HepG2 (cell line): ENCODE data around the gene SOX4. TPM values are rescaled to one million over a fixed set of nuclear protein-coding genes. Genes with fewer than 3 reads are reported as not detected.

Source experiments
- AHDC1 ChIP-seq: sonication (generic); formaldehyde crosslinking; IDR thresholded peaks from 2 replicates; pipeline ENCODE4 v1.5.1; 2020; ENCODE audit warnings: mild to moderate bottlenecking, missing genetic modification reagents, borderline replicate concordance
- ARID2 ChIP-seq: sonication (generic); formaldehyde crosslinking; IDR thresholded peaks from 2 replicates; pipeline ENCODE4 v1.8.1; 2022; ENCODE audit warnings: mild to moderate bottlenecking, missing genetic modification reagents, borderline replicate concordance
- CHD2 ChIP-seq: IDR thresholded peaks from 2 replicates; pipeline ENCODE4 v1.6.1; 2011; ENCODE audit warnings: low read depth, low read length, improper control_type of control experiment
- HNRNPLL ChIP-seq: fragments of 200-400 bp; formaldehyde crosslinking; IDR thresholded peaks from 2 replicates; pipeline ENCODE4 v1.6.1; 2017; ENCODE audit warnings: mild to moderate bottlenecking, low read depth, low read length; ENCODE audit not compliant: poor library complexity, severe bottlenecking
- NR3C1 ChIP-seq: sonication (generic); formaldehyde crosslinking; IDR thresholded peaks from 2 replicates; pipeline ENCODE4 v1.4.0; 2020; ENCODE audit warnings: missing genetic modification reagents
- POGK ChIP-seq: sonication (generic); formaldehyde crosslinking; conservative IDR thresholded peaks from 2 replicates; pipeline ENCODE4 v1.8.0; 2022; ENCODE audit warnings: mild to moderate bottlenecking, moderate library complexity, missing genetic modification reagents
- REL ChIP-seq: sonication (generic); formaldehyde crosslinking; conservative IDR thresholded peaks from 2 replicates; pipeline ENCODE4 v1.8.0; 2022; ENCODE audit warnings: mild to moderate bottlenecking, missing genetic modification reagents, moderate library complexity
- SMARCC2 ChIP-seq: fragments of 450-650 bp; IDR thresholded peaks from 2 replicates; pipeline ENCODE4 v1.6.1; 2017; ENCODE audit warnings: antibody characterized with exemption, mild to moderate bottlenecking
- SRSF9 ChIP-seq: fragments of 200-400 bp; formaldehyde crosslinking; IDR thresholded peaks from 2 replicates; pipeline ENCODE4 v1.6.1; 2018; ENCODE audit warnings: borderline replicate concordance, mild to moderate bottlenecking, low read depth, low read length; ENCODE audit not compliant: insufficient read depth, poor library complexity, severe bottlenecking
- ZIK1 ChIP-seq: sonication (generic); formaldehyde crosslinking; IDR thresholded peaks from 2 replicates; pipeline ENCODE4 v1.5.0; 2020; ENCODE audit warnings: mild to moderate bottlenecking, low read depth, missing genetic modification reagents, borderline replicate concordance
- ZNF256 ChIP-seq: sonication (generic); formaldehyde crosslinking; conservative IDR thresholded peaks from 2 replicates; pipeline ENCODE4 v1.4.0; 2020; ENCODE audit warnings: missing genetic modification reagents
- ZNF530 ChIP-seq: sonication (generic); formaldehyde crosslinking; IDR thresholded peaks from 2 replicates; pipeline ENCODE4 v1.5.0; 2020; ENCODE audit warnings: low read depth, mild to moderate bottlenecking, missing genetic modification reagents
- ZNF576 ChIP-seq: sonication (generic); formaldehyde crosslinking; IDR thresholded peaks from 2 replicates; pipeline ENCODE4 v1.4.0; 2020; ENCODE audit warnings: mild to moderate bottlenecking, missing genetic modification reagents
- ZNF598 ChIP-seq: sonication (generic); formaldehyde crosslinking; IDR thresholded peaks from 2 replicates; pipeline ENCODE4 v1.5.1; 2020; ENCODE audit warnings: mild to moderate bottlenecking, missing genetic modification reagents, borderline replicate concordance
- ZNF615 ChIP-seq: sonication (generic); formaldehyde crosslinking; IDR thresholded peaks from 2 replicates; pipeline ENCODE4 v1.5.0; 2020; ENCODE audit warnings: mild to moderate bottlenecking, missing genetic modification reagents, borderline replicate concordance
- ZNF619 ChIP-seq: sonication (generic); formaldehyde crosslinking; IDR thresholded peaks from 2 replicates; pipeline ENCODE4 v1.4.0; 2020; ENCODE audit warnings: mild to moderate bottlenecking, missing genetic modification reagents
- ZNF691 ChIP-seq: sonication (generic); formaldehyde crosslinking; IDR thresholded peaks from 2 replicates; pipeline ENCODE4 v1.4.0; 2020; ENCODE audit warnings: missing genetic modification reagents, low read depth, mild to moderate bottlenecking, borderline replicate concordance
- ZNF761 ChIP-seq: sonication (generic); formaldehyde crosslinking; conservative IDR thresholded peaks from 2 replicates; pipeline ENCODE4 v1.4.0; 2020; ENCODE audit warnings: mild to moderate bottlenecking, missing genetic modification reagents
- ZNF772 ChIP-seq: sonication (generic); formaldehyde crosslinking; IDR thresholded peaks from 2 replicates; pipeline ENCODE4 v1.5.0; 2020; ENCODE audit warnings: mild to moderate bottlenecking, missing genetic modification reagents
- ZNF841 ChIP-seq: sonication (generic); formaldehyde crosslinking; IDR thresholded peaks from 2 replicates; pipeline ENCODE4 v1.8.1; 2023; ENCODE audit warnings: missing genetic modification reagents, borderline replicate concordance
- polyA plus RNA-seq, 8 experiments: library from polyadenylated mRNA; depleted of rRNA in 3 of 8; stranded (reverse) in 7 of 8; unstranded in 1 of 8; fragments of >200 nt; fragmentation: Illumina TruSeq in 4 of 8; extraction: Trizol in 4 of 8; gene quantifications; 2 replicates each; pipeline versions ENCODE4 v1.2.1 to v1.2.3, GENCODE V29; 2011 to 2016; ENCODE audit warnings: low read depth in 4 of 8, missing spikeins in 1 of 8, mixed read lengths in 1 of 8; ENCODE audit not compliant: insufficient read depth in 1 of 8
- total RNA-seq, 5 experiments: library from RNA; depleted of rRNA; stranded (reverse); fragments of >200 nt; fragmentation: Illumina TruSeq; extraction: Trizol; gene quantifications; 2 replicates each; pipeline ENCODE4 v1.2.3, GENCODE V29; 2016; ENCODE audit warnings: low read depth in 1 of 5

SOX4 gene
- total and polyA plus RNA-seq, 2 of the 13 experiments (the other 11 are each of a cell fraction or from before 2014, with no cell fraction given): 2.6 to 3.4 TPM

- peak; percentile 71; the same call in 1 of the 2 replicates for TF ChIP-seq ZNF691 (CRISPR knock-in tag)
- TF ChIP-seq ZNF576 (CRISPR knock-in tag): no peak
- TF ChIP-seq HNRNPLL: peak; percentile 50
- TF ChIP-seq ZNF256 (CRISPR knock-in tag): no peak
- no peak for TF ChIP-seq CHD2
- no peak for TF ChIP-seq ZNF530 (CRISPR knock-in tag)
- no peak for TF ChIP-seq POGK (CRISPR knock-in tag)
- TF ChIP-seq ZNF619 (CRISPR knock-in tag): no peak
- TF ChIP-seq ZNF841 (CRISPR knock-in tag): no peak
- TF ChIP-seq ZNF772: no peak
- TF ChIP-seq SRSF9: no peak
- TF ChIP-seq ZIK1: no peak
- no peak for TF ChIP-seq NR3C1 (CRISPR knock-in tag)
- TF ChIP-seq ZNF615: no peak
- no peak for TF ChIP-seq SMARCC2
- TF ChIP-seq ZNF598 (CRISPR knock-in tag): no peak
- no peak for TF ChIP-seq REL (CRISPR knock-in tag)
- TF ChIP-seq ZNF761: no peak; the same call in 1 of the 2 replicates
- TF ChIP-seq ARID2 (CRISPR knock-in tag): no peak
- TF ChIP-seq AHDC1 (CRISPR knock-in tag): no peak
Observed at GRCh38 chr6:21589352-21590345, 3.9 kb upstream of the SOX4 start (continued).
